Mesothelial cell of epicardium (in vitro differentiated cells): ENCODE data around the gene THSD4. TPM values are rescaled to one million over a fixed set of nuclear protein-coding genes. Genes with fewer than 3 reads are reported as not detected.
A peak's percentile ranks its signal among the peaks of the same experiment; 100 is the strongest.

Experiments
- DNase-seq, 2 experiments: peaks; one replicate each; pipeline ENCODE4 v3.0.0; 2021; ENCODE audit warnings: low spot score in 2 of 2; ENCODE audit not compliant: unreplicated experiment in 2 of 2
- H3K27ac Mint-ChIP-seq: 2 replicates; pipeline ENCODE4 v1.8.0; 2021; ENCODE audit warnings: mixed read lengths
- H3K27me3 Mint-ChIP-seq: 2 replicates; pipeline ENCODE4 v1.8.0; 2021; ENCODE audit warnings: low read depth, mixed read lengths
- H3K36me3 Mint-ChIP-seq: 2 replicates; pipeline ENCODE4 v1.8.0; 2021; ENCODE audit warnings: mixed read lengths
- H3K4me1 Mint-ChIP-seq: 2 replicates; pipeline ENCODE4 v1.8.0; 2021; ENCODE audit warnings: mixed read lengths
- H3K4me3 Mint-ChIP-seq: 2 replicates; pipeline ENCODE4 v1.8.0; 2021; ENCODE audit warnings: mild to moderate bottlenecking, moderate library complexity, mixed read lengths
- H3K9me3 Mint-ChIP-seq: 2 replicates; pipeline ENCODE4 v1.8.0; 2021; ENCODE audit warnings: mixed read lengths
- total RNA-seq: library from RNA; stranded (reverse); gene quantifications from 3 replicates; pipeline ENCODE4 v1.2.1, GENCODE V29; 2021
- TF ChIP-seq, protein P1 (sequence below): fragments of 200-600 bp; sonication (generic); IDR thresholded peaks from one replicate; pipeline ENCODE4 v1.5.0; 2021; ENCODE audit warnings: antibody characterized with exemption; ENCODE audit not compliant: unreplicated experiment

THSD4 gene
- total RNA-seq, 1 donor from 2014 or later: 93.9 TPM

DNA sequence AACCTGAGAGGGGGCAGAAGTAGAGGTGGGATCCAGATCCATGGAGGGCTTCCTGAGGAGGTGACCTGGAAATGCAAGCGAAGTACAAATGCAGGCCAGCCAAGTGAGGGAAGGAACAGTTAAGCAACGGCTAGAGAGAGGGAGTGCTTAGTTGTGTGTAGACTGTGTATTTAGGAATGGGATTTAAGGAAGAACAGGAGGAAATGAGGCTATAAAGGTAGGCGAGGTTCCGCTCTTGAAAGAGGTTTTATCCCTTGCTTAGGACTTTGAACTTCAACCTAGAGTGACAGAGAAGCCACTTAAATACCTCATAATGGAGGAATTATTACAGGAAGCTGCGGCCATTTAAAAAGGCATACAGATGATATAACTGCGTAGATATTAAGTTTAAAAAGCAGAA lies 295.1 kb downstream of the THSD4 start:
- no peaks in the 10 kb centered on the region for H3K9me3 Mint-ChIP-seq
- no peaks in the 10 kb centered on the region for H3K36me3 Mint-ChIP-seq
- peaks cover 51% of the 10 kb centered on the region for H3K4me1 Mint-ChIP-seq
- peak overlapping the region; percentile 93 for H3K27ac Mint-ChIP-seq
- H3K4me3 Mint-ChIP-seq: no peak overlapping the region
- H3K27me3 Mint-ChIP-seq: no peaks in the 10 kb centered on the region
- DNase-seq: no peak
- TF ChIP-seq, protein P1, sequence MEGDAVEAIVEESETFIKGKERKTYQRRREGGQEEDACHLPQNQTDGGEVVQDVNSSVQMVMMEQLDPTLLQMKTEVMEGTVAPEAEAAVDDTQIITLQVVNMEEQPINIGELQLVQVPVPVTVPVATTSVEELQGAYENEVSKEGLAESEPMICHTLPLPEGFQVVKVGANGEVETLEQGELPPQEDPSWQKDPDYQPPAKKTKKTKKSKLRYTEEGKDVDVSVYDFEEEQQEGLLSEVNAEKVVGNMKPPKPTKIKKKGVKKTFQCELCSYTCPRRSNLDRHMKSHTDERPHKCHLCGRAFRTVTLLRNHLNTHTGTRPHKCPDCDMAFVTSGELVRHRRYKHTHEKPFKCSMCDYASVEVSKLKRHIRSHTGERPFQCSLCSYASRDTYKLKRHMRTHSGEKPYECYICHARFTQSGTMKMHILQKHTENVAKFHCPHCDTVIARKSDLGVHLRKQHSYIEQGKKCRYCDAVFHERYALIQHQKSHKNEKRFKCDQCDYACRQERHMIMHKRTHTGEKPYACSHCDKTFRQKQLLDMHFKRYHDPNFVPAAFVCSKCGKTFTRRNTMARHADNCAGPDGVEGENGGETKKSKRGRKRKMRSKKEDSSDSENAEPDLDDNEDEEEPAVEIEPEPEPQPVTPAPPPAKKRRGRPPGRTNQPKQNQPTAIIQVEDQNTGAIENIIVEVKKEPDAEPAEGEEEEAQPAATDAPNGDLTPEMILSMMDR: no peak

DNA sequence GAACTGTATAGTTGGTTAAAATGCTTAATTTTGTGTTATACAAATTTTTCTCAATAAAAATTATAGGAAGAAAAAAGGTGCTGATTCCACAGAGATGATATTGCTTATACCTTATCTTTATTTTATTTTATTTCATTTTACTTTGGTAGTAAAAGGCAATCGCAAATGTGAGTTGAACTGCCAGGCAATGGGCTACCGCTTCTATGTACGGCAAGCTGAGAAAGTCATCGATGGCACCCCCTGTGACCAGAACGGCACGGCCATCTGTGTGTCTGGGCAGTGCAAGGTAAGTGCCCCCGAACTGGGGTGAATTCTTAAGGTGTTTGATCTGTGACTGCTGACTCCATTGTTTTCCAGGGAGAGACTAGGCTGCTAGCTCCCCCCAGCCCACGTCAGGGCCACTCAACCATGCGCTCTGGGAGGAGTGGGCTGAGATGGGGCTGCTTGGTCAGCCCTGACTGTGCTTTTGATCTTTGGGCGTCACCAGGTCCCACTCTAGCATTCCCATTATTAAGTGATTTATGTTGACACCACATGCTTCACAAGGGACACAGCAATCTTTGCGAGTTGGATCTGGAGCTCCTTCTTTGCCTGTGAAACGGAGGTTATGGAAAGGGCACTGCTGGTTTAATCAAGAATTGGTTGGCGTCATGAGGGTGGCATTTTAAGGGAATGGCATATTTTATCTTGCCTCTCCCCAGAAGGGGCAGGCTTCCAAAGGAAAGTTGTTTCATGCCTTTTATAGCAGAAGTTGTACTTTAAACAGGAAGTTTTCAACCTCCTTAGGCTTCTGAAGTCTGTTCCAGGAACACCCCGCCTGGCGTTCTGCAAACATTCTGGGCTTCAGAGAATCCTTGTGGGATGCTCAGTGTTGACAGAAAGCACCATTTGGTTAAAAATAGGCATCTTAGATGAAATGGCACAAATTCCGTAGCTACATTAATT lies 296.5 kb downstream of the THSD4 start:
- Mint-ChIP-seq H3K9me3 (peaks cover 4% of the 10 kb centered on the region), H3K36me3 (no peaks in the 10 kb centered on the region), H3K4me3 (no peak overlapping the region), H3K27me3 (no peaks in the 10 kb centered on the region), H3K4me1 (peaks cover 53% of the 10 kb centered on the region), H3K27ac (peak overlapping the region; percentile 95)
- TF ChIP-seq, protein P1: peak; percentile 14
- DNase-seq: no peak

GRCh38 chr15:71413419-71413818 lies 298.1 kb downstream of the THSD4 start:
- H3K4me1 Mint-ChIP-seq: peaks cover 53% of the 10 kb centered on the region
- H3K36me3 Mint-ChIP-seq: peaks cover 14% of the 10 kb centered on the region
- no peak overlapping the region for H3K4me3 Mint-ChIP-seq
- TF ChIP-seq, protein P1: no peak
- no peaks in the 10 kb centered on the region for H3K27me3 Mint-ChIP-seq
- H3K27ac Mint-ChIP-seq: peak overlapping the region; percentile 82
- no peak for DNase-seq
- H3K9me3 Mint-ChIP-seq: peaks cover 15% of the 10 kb centered on the region

GRCh38 chr15:71414853-71415252 lies 299.6 kb downstream of the THSD4 start:
- Mint-ChIP-seq H3K36me3 (peaks cover 18% of the 10 kb centered on the region), H3K4me3 (no peak overlapping the region), H3K4me1 (peaks cover 43% of the 10 kb centered on the region), H3K27ac (peak overlapping the region; percentile 82), H3K27me3 (no peaks in the 10 kb centered on the region), H3K9me3 (peaks cover 18% of the 10 kb centered on the region)
- TF ChIP-seq, protein P1: no peak
- no peak for DNase-seq

DNA sequence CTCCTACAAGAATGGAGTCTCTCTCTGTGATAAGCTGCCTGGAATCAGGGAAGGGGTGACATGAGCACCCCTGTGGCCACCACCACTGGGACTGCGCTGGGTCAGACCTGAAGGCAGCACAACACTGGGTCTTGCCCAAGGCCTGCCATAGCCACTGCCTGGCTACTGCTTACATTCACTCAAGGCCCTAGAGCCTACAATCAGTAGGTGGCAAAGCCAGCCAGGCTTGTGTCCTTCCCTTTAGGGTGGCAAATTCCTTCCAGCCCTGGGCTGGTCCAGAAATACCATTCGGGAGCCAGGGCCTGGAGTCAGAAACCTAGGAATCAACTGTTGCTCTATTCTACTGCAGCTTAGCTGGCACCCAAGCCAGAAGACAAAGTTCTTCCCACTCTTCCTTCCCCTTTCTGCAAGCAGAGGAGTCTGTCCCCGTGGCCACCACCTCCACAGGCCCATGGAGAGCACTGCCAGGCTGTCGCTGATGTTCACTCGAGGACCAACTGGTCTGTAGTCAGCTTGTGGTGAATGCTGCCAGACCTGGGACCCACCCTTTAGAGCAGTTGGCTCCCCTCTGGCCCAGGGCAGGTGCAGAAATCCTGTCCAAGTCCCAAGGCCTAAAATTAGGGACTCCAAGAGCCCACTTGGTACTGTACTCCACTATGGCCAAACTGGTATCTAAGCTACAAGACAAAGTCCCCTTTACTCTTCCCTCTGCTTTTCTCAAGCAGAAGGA lies 307.4 kb downstream of the THSD4 start:
- no peaks in the 10 kb centered on the region for H3K27me3 Mint-ChIP-seq
- no peak for DNase-seq
- peaks cover 22% of the 10 kb centered on the region for H3K36me3 Mint-ChIP-seq
- no peak overlapping the region for H3K27ac Mint-ChIP-seq
- TF ChIP-seq, protein P1: no peak
- no peak overlapping the region for H3K4me3 Mint-ChIP-seq
- H3K9me3 Mint-ChIP-seq: peaks cover 18% of the 10 kb centered on the region
- H3K4me1 Mint-ChIP-seq: peaks cover 24% of the 10 kb centered on the region
